ENCODE data around the gene PERP.

Gene PERP

DNA sequence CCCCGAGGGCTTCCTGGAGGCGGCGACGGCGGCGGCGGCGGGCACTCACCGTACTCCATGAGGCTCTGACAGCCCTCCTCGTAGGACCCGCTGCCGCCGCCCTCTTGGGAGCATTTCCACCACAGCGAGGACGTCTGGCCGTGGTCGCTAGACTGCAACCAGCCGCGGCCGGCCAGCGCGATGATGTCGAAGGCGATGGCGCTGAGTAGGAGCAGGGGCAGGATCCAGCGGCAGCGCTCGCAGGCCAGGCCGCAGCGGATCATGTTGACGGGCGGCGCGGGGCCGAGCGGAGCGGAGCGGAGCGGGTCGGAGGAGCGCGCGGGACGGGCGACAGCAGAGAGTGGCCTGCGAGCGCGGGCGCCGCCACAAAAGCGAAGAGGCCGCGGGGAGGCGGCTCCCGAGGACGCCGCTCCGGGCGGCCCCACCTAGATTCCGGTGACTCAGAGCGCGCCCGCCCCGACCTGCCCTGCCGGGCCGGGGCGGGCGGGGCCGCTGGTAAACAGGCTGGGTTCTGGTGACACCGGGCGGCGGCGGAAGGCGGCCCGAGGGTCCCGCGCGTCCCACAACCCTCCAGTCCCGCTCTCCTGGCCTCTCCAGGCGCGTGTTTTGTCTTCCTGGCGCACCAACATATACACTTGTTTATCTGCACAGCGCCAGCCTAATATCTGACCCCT, at the start of gene PERP:
PERP (minus strand) TSS at position 342 of the 674 bp plus-strand sequence; CDS start at position 263, 79 bp downstream.
- Histone ChIP-seq H3K9ac (ENCODE audit: low read length) (no peak within 1 kb of the TSS), H3K4me2 (ENCODE audit: low read depth, low read length, poor library complexity, severe bottlenecking) (no peak within 1 kb of the TSS), H2AFZ (ENCODE audit: low read depth, low read length, severe bottlenecking) (no peak within 1 kb of the TSS), H3K27ac (ENCODE audit: low read depth, low read length) (no peak within 1 kb of the TSS), H3K79me2 (ENCODE audit: insufficient read depth, low read length) (no peaks in the 10 kb centered on the region), H3K36me3 (ENCODE audit: low read length) (no peaks in the 10 kb centered on the region), H3K9me2 (replicated peaks; ENCODE audit: insufficient read depth, low read length) (no peaks in the 10 kb centered on the region), H3F3A (ENCODE audit: insufficient read depth) (no peaks in the 10 kb centered on the region), H3K4me3 (ENCODE audit: insufficient read depth, low read length, poor library complexity, severe bottlenecking) (no peak within 1 kb of the TSS), H3K9me3 (ENCODE audit: insufficient read depth, low read length) (no peaks in the 10 kb centered on the region), H3K27me3 (ENCODE audit: low read length) (no peaks in the 10 kb centered on the region), H4K20me1 (ENCODE audit: low read depth, low read length) (no peaks in the 10 kb centered on the region)
- TF ChIP-seq EZH2phosphoT487 (conservative IDR thresholded peaks at IDR 0.05; ENCODE audit: low read length), result no peak; the same call in 1 of the 2 replicates
- TF ChIP-seq, protein P1, sequence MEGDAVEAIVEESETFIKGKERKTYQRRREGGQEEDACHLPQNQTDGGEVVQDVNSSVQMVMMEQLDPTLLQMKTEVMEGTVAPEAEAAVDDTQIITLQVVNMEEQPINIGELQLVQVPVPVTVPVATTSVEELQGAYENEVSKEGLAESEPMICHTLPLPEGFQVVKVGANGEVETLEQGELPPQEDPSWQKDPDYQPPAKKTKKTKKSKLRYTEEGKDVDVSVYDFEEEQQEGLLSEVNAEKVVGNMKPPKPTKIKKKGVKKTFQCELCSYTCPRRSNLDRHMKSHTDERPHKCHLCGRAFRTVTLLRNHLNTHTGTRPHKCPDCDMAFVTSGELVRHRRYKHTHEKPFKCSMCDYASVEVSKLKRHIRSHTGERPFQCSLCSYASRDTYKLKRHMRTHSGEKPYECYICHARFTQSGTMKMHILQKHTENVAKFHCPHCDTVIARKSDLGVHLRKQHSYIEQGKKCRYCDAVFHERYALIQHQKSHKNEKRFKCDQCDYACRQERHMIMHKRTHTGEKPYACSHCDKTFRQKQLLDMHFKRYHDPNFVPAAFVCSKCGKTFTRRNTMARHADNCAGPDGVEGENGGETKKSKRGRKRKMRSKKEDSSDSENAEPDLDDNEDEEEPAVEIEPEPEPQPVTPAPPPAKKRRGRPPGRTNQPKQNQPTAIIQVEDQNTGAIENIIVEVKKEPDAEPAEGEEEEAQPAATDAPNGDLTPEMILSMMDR (IDR thresholded peaks at IDR 0.05; ENCODE audit: insufficient read depth, low read length, poor library complexity, severe bottlenecking), result no peak

DNA sequence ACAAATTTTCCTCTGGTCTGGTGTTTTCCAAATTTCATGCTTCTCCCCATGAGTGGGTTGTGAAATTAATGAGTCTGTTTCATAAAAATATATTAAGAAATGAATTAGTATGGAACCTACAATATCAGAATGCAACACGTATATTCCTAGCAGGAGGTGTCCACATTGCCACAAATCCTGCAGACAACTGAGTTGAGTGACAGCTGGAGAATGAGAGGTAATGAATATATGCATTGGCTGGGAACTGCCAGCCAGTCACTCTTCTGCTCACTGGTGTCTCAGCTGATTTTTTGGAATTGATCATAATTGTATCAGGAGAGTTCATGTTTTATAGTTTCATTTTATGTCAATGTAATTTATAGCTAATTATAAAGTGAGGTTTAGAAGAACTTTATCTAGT, 48.2 kb upstream of the PERP start:
- Histone ChIP-seq H3K9me3 (ENCODE audit: insufficient read depth, low read length) (no peaks in the 10 kb centered on the region), H3K36me3 (ENCODE audit: low read length) (no peaks in the 10 kb centered on the region), H2AFZ (ENCODE audit: low read depth, low read length, severe bottlenecking) (no peak overlapping the region), H3K9me2 (replicated peaks; ENCODE audit: insufficient read depth, low read length) (no peaks in the 10 kb centered on the region), H3K4me3 (ENCODE audit: insufficient read depth, low read length, poor library complexity, severe bottlenecking) (no peak overlapping the region), H3K79me2 (ENCODE audit: insufficient read depth, low read length) (no peaks in the 10 kb centered on the region), H4K20me1 (ENCODE audit: low read depth, low read length) (no peaks in the 10 kb centered on the region), H3F3A (ENCODE audit: insufficient read depth) (no peaks in the 10 kb centered on the region), H3K4me2 (ENCODE audit: low read depth, low read length, poor library complexity, severe bottlenecking) (no peak overlapping the region), H3K27me3 (ENCODE audit: low read length) (no peaks in the 10 kb centered on the region), H3K27ac (ENCODE audit: low read depth, low read length) (no peak overlapping the region), H3K9ac (ENCODE audit: low read length) (no peak overlapping the region)
- no peak for TF ChIP-seq EZH2phosphoT487 (conservative IDR thresholded peaks at IDR 0.05; ENCODE audit: low read length)
- TF ChIP-seq, protein P1 (IDR thresholded peaks at IDR 0.05; ENCODE audit: insufficient read depth, low read length, poor library complexity, severe bottlenecking), result no peak

DNA sequence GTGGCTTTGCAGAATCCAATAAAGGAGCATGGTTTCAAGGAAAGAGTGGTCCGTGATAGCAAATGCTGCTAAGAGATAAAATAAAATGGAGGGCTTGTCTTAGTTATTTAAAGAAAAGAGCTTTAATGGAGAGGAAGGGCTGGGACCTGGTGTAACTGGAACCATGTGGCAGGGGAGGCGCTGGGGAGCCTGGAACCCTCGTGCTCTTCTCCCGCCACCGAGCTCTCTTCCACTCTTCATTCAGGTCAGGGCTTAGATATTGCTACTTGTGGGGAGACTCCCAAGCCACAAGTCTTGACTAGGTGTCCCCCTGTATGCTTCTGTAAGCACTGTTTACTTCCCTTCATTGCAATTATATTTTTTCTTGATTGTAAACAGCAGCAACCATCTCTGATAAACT, 39.3 kb upstream of the PERP start:
- Histone ChIP-seq H3F3A (ENCODE audit: insufficient read depth) (no peaks in the 10 kb centered on the region), H3K27me3 (ENCODE audit: low read length) (no peaks in the 10 kb centered on the region), H3K79me2 (ENCODE audit: insufficient read depth, low read length) (no peaks in the 10 kb centered on the region), H3K9ac (ENCODE audit: low read length) (no peak overlapping the region), H3K27ac (ENCODE audit: low read depth, low read length) (no peak overlapping the region), H3K4me3 (ENCODE audit: insufficient read depth, low read length, poor library complexity, severe bottlenecking) (no peak overlapping the region), H3K9me3 (ENCODE audit: insufficient read depth, low read length) (no peaks in the 10 kb centered on the region), H3K9me2 (replicated peaks; ENCODE audit: insufficient read depth, low read length) (no peaks in the 10 kb centered on the region), H2AFZ (ENCODE audit: low read depth, low read length, severe bottlenecking) (no peak overlapping the region), H3K36me3 (ENCODE audit: low read length) (no peaks in the 10 kb centered on the region), H3K4me2 (ENCODE audit: low read depth, low read length, poor library complexity, severe bottlenecking) (no peak overlapping the region), H4K20me1 (ENCODE audit: low read depth, low read length) (no peaks in the 10 kb centered on the region)
- TF ChIP-seq, protein P1 (IDR thresholded peaks at IDR 0.05; ENCODE audit: insufficient read depth, low read length, poor library complexity, severe bottlenecking), result no peak
- no peak for TF ChIP-seq EZH2phosphoT487 (conservative IDR thresholded peaks at IDR 0.05; ENCODE audit: low read length)

Data from SU-DHL-6 (cell line).